Endothelial cell of umbilical vein (primary cell): ENCODE measurements around the gene PPY. TPM values are rescaled to one million over a fixed set of nuclear protein-coding genes. Genes with fewer than 3 reads are reported as not detected.

Source experiments
- BruUV-seq: library from RNA; stranded (reverse); fragments of 400-500 nt; replicated peaks from 2 replicates; lab custom pipeline; 2021; lab: Mats Ljungman, UMichigan
- CTCF ChIA-PET: fragments of 300-600, 350-600 bp; sonication (Branson Sonifier 250); formaldehyde crosslinking; loops from one replicate; lab custom pipeline; 2021; ENCODE audit warnings: antibody characterized with exemption, inconsistent platforms; lab: Charles Lee
- POLR2A ChIA-PET: fragments of 300-600, 350-600 bp; sonication (Branson Sonifier 250); formaldehyde crosslinking; loops from one replicate; lab custom pipeline; 2021; ENCODE audit warnings: antibody characterized with exemption, inconsistent platforms; lab: Charles Lee
- DNase-seq: peaks from one replicate; pipeline ENCODE4 v3.0.0-alpha.2; 2011; ENCODE audit warnings: low read depth, low spot score
- FAIRE-seq: peaks from 2 replicates; lab custom pipeline; 2011; peaks lifted over from hg19 to GRCh38; lab: Jason Lieb, UNC
- H2AFZ ChIP-seq: 2 replicates; pipeline ENCODE4 v1.6.0; 2012; ENCODE audit warnings: low read depth, low read length, control low read depth, inconsistent platforms
- H3K27ac ChIP-seq: 2 replicates; pipeline ENCODE4 v1.5.1; 2011; ENCODE audit warnings: low read depth, mild to moderate bottlenecking, control low read depth, low read length, moderate library complexity; ENCODE audit not compliant: insufficient read depth
- H3K27me3 ChIP-seq, 2 experiments: 2 replicates each; pipeline versions ENCODE4 v1.6.0 to v1.6.1; 2011; ENCODE audit warnings: low read length in 2 of 2, mixed read lengths in 1 of 2; ENCODE audit not compliant: control insufficient read depth in 2 of 2, insufficient read depth in 2 of 2
- H3K36me3 ChIP-seq, 2 experiments: 2 replicates in 1 of 2; 3 replicates in 1 of 2; pipeline ENCODE4 v1.5.1; 2011; ENCODE audit warnings: low read length in 2 of 2, mild to moderate bottlenecking in 1 of 2, moderate library complexity in 1 of 2; ENCODE audit not compliant: control insufficient read depth in 2 of 2, insufficient read depth in 2 of 2; ENCODE audit errors: extremely low read depth in 1 of 2
- H3K4me1 ChIP-seq: 3 replicates; pipeline ENCODE4 v1.5.1; 2011; ENCODE audit warnings: mild to moderate bottlenecking, low read length; ENCODE audit not compliant: control insufficient read depth, insufficient read depth; ENCODE audit errors: extremely low read depth
- H3K4me2 ChIP-seq: 2 replicates; pipeline ENCODE4 v1.6.1; 2011; ENCODE audit warnings: low read length, control low read depth, mixed read lengths; ENCODE audit not compliant: insufficient read depth
- H3K4me3 ChIP-seq, 3 experiments: fragments of 200-600 bp in 1 of 3; sonication (generic), shearing (Covaris generic) in 1 of 3; replicated peaks in 1 of 3; 2 replicates each; pipeline ENCODE4 v1.5.1; 2011 to 2016; ENCODE audit warnings: control low read depth in 3 of 3, low read length in 3 of 3, mild to moderate bottlenecking in 2 of 3, inconsistent platforms in 1 of 3, low read depth in 1 of 3, moderate library complexity in 1 of 3; ENCODE audit not compliant: insufficient read depth in 1 of 3
- H3K79me2 ChIP-seq: 2 replicates; pipeline ENCODE4 v1.6.0; 2012; ENCODE audit warnings: low read length, inconsistent platforms; ENCODE audit not compliant: control insufficient read depth, insufficient read depth
- H3K9ac ChIP-seq: replicated peaks from 2 replicates; pipeline ENCODE3; 2011; ENCODE audit warnings: low read length, control low read depth; ENCODE audit not compliant: insufficient read depth; ENCODE audit errors: extremely low read depth
- H3K9me1 ChIP-seq: replicated peaks from 3 replicates; pipeline ENCODE4 v1.6.0; 2011; ENCODE audit warnings: mild to moderate bottlenecking, low read length; ENCODE audit not compliant: control insufficient read depth, insufficient read depth; ENCODE audit errors: extremely low read depth
- H3K9me3 ChIP-seq: replicated peaks from 2 replicates; pipeline ENCODE4 v1.5.1; 2012; ENCODE audit warnings: low read length, inconsistent platforms; ENCODE audit not compliant: control insufficient read depth, insufficient read depth
- H4K20me1 ChIP-seq: replicated peaks from 2 replicates; pipeline ENCODE3; 2011; ENCODE audit warnings: mild to moderate bottlenecking, low read length; ENCODE audit not compliant: control insufficient read depth, insufficient read depth; ENCODE audit errors: extremely low read depth
- EZH2 ChIP-seq: IDR thresholded peaks from 2 replicates; pipeline ENCODE4 v1.6.1; 2012; ENCODE audit warnings: borderline replicate concordance, low read depth, mild to moderate bottlenecking, moderate library complexity, low read length, inconsistent platforms; ENCODE audit not compliant: severe bottlenecking
- FOS ChIP-seq: IDR thresholded peaks from 2 replicates; pipeline ENCODE4 v1.6.1; 2011; ENCODE audit warnings: mild to moderate bottlenecking, low read length, moderate library complexity, borderline replicate concordance; ENCODE audit not compliant: insufficient read depth
- GATA2 ChIP-seq: IDR thresholded peaks from 2 replicates; pipeline ENCODE4 v1.7.0; 2011; ENCODE audit warnings: low read depth, mild to moderate bottlenecking, moderate library complexity, mixed read lengths, low read length; ENCODE audit not compliant: insufficient read length, insufficient read depth
- JUN ChIP-seq: IDR thresholded peaks from 2 replicates; pipeline ENCODE4 v1.6.1; 2011; ENCODE audit warnings: borderline replicate concordance, low read depth; ENCODE audit not compliant: insufficient read length, insufficient read depth
- MYC ChIP-seq: IDR thresholded peaks from one replicate; pipeline ENCODE4 v1.6.1; 2011; ENCODE audit warnings: mild to moderate bottlenecking, low read depth, low read length
- POLR2A ChIP-seq: IDR thresholded peaks from 2 replicates; pipeline ENCODE4 v1.6.1; 2012; ENCODE audit warnings: low read depth, mild to moderate bottlenecking, control low read depth, low read length
- dilution Hi-C: fragments of 300-500 bp; cut with MboI; formaldehyde crosslinking; loops from one replicate; pipeline ENCODE4 v1.15.0; 2019; ENCODE audit warnings: low sequenced_read_pairs; ENCODE audit not compliant: extremely low pct_ligation_motif_present
- intact Hi-C: fragments of 100-400 bp; cut with micrococcal nuclease; formaldehyde crosslinking; loops from one replicate; pipeline ENCODE4 v1.10.0; 2022
- polyA plus RNA-seq, 4 experiments: library from polyadenylated mRNA; depleted of rRNA in 3 of 4; stranded (reverse) in 3 of 4; unstranded in 1 of 4; fragments of >200 nt; gene quantifications; 2 replicates each; pipeline versions ENCODE4 v1.2.1 to v1.2.3, GENCODE V29; 2011 to 2012; ENCODE audit warnings: missing spikeins in 1 of 4
- total RNA-seq: library from RNA; stranded (reverse); gene quantifications from 2 replicates; pipeline ENCODE4 v1.2.3, GENCODE V29; 2021
- TF ChIP-seq, protein P1 (sequence below), 2 donors: IDR thresholded peaks; 1 replicate in 1 of 2; 2 replicates in 1 of 2; pipeline ENCODE4 v1.5.1; 2011; ENCODE audit warnings: low read length in 2 of 2, mild to moderate bottlenecking in 2 of 2, moderate library complexity in 2 of 2, control low read depth in 1 of 2, inconsistent platforms in 1 of 2, low read depth in 1 of 2; ENCODE audit not compliant: insufficient read depth in 1 of 2; ENCODE audit errors: extremely low read depth in 1 of 2
- TF ChIP-seq, protein P2 (sequence below): IDR thresholded peaks from 2 replicates; pipeline ENCODE4 v1.6.1; 2011; ENCODE audit not compliant: insufficient read depth, insufficient read length

PPY gene
- total and polyA plus RNA-seq, 2 donors (not counting 3 experiments of a cell fraction or from before 2014, with no cell fraction given) = not detected

DNA sequence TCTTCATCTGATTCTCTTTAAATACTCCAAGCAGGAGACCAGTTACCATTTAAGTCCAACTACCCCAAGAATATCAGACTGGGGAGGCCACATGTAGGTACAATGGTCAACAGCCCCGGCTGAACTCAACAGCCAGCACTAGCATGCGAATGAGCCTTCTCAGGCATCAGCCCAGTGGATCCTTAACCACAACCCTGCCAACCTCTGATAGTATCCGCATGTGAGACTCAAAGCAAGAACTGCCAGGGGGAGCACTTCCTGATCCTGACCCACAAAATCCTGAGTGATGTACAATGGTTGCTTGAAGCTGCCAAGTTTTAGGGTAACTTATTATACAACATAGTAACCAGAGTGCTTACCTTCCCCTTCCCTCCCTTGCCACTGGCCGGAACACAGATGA lies 7.5 kb upstream of the PPY start:
- Histone ChIP-seq H3K4me1 (peaks cover 2% of the 10 kb centered on the region), H3K4me3 (no peak overlapping the region), H3K36me3 (no peaks in the 10 kb centered on the region), H2AFZ (no peak overlapping the region), H3K27me3 (peaks cover 38 to 41% of the 10 kb centered on the region in 2 experiments), H4K20me1 (no peaks in the 10 kb centered on the region), H3K9ac (no peak overlapping the region), H3K9me1 (no peaks in the 10 kb centered on the region), H3K27ac (no peak overlapping the region), H3K9me3 (no peaks in the 10 kb centered on the region), H3K79me2 (no peaks in the 10 kb centered on the region), H3K4me2 (no peak overlapping the region)
- no TSS peak for BruUV-seq
- intact Hi-C loops = no loop called here
- TF ChIP-seq FOS (no peak), EZH2 (no peak), MYC (no peak), JUN (no peak)
- dilution Hi-C loops = no loop called here
- ChIA-PET CTCF (interaction anchor here (1.0 to 2.6 kb wide), 3 partner anchors 40 to 218 kb away, joined by 3 to 7 read pairs (median 3); no protein-coding TSS in a partner anchor), POLR2A (no interaction called here)
- FAIRE-seq = no peak
- no peak for DNase-seq

DNA sequence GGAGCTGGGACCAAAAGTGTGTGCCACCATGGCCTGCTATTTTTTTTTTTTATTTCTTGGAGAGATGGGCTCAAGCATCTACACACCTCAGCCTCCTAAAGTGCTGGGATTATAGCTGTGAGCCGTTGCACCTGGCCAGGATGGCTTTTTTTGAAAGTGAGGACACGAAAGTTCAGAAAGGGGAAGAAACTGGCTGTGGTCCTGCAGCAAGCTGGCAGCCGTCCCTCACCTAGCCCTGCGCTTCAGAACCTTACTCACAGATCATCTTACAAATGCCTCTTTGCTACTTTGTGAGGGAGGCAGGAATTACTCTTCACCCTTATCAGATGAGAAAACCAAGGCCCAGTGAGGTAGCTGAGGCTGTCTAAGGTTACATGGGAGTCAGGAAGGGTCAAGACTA lies 4.5 kb upstream of the PPY start:
- Histone ChIP-seq H3K9ac (no peak overlapping the region), H2AFZ (no peak overlapping the region), H3K9me3 (no peaks in the 10 kb centered on the region), H3K4me2 (no peak overlapping the region), H3K27ac (no peak overlapping the region), H3K4me3 (no peak overlapping the region), H3K36me3 (no peaks in the 10 kb centered on the region), H4K20me1 (no peaks in the 10 kb centered on the region), H3K27me3 (peaks cover 12 to 14% of the 10 kb centered on the region in 2 experiments), H3K79me2 (no peaks in the 10 kb centered on the region), H3K9me1 (no peaks in the 10 kb centered on the region), H3K4me1 (no peaks in the 10 kb centered on the region)
- BruUV-seq = no TSS peak
- dilution Hi-C loops (no loop called here), intact Hi-C loops (no loop called here)
- ChIA-PET POLR2A (interaction anchor here (0.7 kb wide), 1 partner anchor 165 kb away, joined by 8 read pairs; no protein-coding TSS in a partner anchor), CTCF (interaction anchor here (0.9 to 2.6 kb wide), 6 partner anchors 21 to 169 kb away, joined by 3 to 18 read pairs (median 4); no protein-coding TSS in a partner anchor)
- DNase-seq (no peak), FAIRE-seq (no peak)
- no peak for TF ChIP-seq GATA2
- no peak for TF ChIP-seq MYC
- TF ChIP-seq EZH2 = no peak
- TF ChIP-seq POLR2A = no peak
- no peak for TF ChIP-seq JUN
- TF ChIP-seq, protein P1, sequence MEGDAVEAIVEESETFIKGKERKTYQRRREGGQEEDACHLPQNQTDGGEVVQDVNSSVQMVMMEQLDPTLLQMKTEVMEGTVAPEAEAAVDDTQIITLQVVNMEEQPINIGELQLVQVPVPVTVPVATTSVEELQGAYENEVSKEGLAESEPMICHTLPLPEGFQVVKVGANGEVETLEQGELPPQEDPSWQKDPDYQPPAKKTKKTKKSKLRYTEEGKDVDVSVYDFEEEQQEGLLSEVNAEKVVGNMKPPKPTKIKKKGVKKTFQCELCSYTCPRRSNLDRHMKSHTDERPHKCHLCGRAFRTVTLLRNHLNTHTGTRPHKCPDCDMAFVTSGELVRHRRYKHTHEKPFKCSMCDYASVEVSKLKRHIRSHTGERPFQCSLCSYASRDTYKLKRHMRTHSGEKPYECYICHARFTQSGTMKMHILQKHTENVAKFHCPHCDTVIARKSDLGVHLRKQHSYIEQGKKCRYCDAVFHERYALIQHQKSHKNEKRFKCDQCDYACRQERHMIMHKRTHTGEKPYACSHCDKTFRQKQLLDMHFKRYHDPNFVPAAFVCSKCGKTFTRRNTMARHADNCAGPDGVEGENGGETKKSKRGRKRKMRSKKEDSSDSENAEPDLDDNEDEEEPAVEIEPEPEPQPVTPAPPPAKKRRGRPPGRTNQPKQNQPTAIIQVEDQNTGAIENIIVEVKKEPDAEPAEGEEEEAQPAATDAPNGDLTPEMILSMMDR (IDR thresholded peaks at IDR 0.05; ENCODE audit: extremely low read depth in 1 of 2, insufficient read depth in 1 of 2, low read depth in 1 of 2, low read length in 2 of 2) = no peak
- TF ChIP-seq, protein P2, sequence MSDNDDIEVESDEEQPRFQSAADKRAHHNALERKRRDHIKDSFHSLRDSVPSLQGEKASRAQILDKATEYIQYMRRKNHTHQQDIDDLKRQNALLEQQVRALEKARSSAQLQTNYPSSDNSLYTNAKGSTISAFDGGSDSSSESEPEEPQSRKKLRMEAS = no peak
- no peak for TF ChIP-seq FOS
